ENCODE measurements around the gene RIPOR2.
A peak's percentile ranks its signal among the peaks of the same experiment; 100 is the strongest.
"Not testable (repeated sequence)": the region's sequence is repeated elsewhere in the genome, so short reads cannot be mapped to it uniquely, and the experiment has no call there.

Gene RIPOR2

DNA sequence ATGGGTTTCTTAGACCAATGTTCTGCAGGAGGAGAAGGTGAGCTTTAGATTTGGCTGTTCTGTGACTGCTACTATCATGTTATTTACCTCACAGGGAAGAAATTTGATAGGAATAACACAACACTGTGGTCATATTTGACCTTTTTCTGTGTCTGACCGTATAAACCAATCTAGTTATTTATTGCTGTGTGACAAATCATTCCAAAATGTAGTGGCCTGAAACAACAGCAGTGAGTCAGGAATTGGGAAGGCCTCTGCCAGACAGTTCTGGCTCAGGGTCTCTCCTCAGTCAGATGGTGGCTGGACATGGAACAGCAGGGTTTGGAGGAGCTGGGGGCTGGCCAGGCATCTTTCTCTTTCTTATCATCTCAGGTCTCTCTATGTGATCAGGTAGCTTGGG, 33.0 kb downstream of the RIPOR2 start:
- DNase-seq: no peak

DNA sequence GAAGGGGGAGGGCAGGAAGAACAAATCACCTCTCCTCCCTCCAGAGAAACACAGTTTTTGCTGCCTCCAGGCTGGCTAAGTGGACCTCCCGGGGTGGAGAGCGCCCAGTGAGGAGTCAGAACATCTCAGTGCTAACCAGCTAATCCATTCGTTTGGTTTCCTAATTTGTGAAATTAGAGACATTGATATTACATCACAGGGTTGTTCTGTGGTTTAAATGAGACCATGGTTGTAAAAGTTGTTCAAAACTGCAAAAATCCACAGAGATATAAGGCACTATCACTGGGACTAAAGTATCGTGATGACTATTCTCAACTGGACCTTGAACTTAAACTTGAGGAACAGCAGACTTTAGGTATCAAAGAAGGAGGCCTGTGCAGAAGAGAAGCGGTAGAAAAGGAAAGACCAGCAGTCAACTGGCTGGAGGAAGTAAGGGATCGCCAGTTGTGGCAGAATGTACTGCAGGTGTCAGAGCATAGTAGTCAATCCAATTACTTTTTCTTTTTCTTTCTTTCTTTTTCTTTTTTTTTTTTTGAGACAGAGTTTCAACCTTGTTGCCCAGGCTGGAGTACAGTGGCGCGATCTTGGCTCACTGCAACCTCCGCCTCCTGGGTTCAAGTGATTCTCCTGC, 33.9 kb downstream of the RIPOR2 start:
- no peak for DNase-seq

DNA sequence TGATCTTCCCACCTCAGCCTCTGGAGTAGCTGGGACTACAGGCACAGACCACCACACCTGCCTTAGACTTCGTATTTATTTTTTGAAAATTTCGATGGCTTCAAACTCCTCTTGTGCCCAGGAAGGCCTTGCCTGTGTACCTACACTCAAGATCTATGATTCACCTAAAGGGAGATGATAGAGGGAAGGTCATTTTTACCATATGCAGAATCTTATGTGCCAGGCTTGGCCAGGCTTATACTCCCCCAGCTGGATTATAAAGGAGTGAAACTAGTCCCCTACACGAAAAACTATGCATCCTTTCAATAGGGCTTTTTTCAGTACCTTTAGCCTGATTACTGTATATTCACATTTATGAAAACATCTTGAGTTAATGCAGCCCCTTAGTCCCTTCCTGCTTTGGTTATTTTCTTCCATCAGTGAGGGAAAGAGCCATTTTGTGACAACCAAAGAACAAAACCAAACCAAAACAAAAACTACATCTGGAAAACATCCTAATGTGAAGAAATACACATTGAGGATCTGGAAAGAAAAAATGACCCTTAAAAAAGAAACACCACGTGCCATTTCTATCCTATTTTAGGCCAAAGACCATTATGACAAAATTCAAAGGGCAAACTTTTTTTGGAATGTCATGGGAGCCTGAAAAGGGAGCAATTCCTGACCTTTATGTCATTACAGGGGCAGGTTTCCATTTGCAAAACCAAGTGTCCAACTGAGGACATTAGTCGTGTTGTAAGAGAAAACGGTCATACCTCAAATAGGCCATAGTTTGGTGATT, 34.7 kb downstream of the RIPOR2 start:
- DNase-seq: no peak

DNA sequence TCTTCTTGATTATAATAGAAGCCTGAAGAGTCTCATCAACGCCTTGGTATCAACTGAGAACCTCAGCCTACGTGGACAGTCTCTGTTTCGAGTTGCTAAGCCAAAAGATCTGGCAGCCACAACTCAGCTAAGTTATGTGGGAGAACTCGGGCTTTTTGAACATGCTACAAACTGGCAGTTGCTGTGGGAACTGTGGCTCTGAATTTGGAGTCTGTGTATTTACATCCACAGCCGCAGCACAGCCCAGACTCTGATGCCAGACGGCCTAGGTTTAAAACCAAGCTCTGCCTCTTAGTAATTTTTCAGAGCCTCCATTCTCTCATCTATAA, 35.8 kb downstream of the RIPOR2 start:
- no peak for DNase-seq

DNA sequence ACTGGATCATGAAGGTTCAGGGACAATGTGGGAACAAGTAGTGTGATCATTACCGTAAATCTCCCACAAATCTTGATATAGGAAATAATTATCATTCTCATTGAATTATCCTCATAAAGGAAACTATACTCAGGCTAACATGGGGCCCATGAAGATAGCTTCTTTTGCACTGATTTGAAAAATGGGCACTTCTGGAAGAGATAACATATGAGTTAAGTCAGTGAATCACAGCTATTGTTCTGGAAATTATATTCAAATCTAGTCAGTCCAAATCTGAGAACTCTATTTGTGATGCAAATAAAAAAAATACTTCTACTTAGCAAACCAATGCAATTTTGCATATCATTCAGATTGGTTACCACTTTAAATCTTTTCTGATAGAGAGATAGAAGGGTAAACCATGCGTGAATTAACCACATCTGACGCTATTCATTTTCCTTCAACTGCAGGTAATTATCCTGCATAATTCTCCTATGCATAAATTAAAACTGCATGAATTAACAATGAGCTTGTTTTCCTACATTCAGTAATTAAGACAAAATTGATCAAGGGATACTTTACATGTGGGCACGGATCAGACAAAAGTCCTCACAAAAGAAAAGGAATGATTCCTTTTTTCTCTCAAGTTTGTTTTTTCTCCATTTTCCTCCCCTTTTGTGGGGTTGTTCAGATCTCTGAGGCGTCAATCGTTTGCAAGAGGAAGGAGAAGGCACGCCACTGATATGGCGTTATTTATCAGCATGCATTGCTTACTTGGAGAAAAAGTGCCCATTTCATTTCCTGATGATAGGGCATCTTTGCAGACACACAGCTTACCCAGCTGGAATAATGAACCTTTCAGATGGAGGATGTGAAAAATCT, 36.4 kb downstream of the RIPOR2 start:
- no peak for DNase-seq

DNA sequence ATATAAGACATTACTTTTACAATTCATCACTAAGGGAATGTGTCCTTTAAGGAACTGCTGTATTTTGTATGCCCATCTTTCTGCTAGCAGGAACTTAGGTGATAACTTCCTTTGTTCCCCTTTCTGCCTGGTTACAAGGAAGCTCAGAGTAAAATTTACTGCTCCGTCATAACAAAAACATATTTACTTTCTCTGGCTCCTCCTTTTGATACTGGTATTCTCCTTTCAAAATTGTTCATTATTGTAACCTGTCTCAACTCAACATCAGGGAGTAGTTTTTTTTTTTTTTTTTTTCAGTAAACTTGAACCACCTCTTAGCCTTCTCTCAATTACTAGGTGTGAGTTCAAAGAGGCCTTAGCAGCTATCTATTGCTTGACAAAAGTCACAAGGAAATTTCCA, 37.1 kb downstream of the RIPOR2 start:
- no peak for DNase-seq

DNA sequence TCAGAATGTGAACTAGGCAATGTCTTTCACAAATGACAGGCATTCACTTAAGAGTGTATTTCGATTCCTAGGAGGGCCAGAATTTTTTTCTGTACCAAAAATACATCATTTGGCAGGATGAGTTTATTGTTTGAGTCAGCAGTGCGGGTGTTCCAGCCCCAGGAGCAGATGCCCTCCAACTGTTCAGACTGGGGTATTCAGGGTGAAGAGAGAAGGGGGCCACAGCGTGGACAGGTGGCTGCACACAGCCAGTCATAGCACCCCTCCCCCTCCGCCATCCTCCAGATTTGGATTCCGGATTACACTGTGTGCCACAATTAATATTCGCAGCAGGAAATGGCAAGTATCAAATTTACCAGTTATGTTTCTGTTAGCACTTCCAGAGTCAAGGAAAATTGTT, 38.6 kb downstream of the RIPOR2 start:
- DNase-seq: peak; percentile 59

DNA sequence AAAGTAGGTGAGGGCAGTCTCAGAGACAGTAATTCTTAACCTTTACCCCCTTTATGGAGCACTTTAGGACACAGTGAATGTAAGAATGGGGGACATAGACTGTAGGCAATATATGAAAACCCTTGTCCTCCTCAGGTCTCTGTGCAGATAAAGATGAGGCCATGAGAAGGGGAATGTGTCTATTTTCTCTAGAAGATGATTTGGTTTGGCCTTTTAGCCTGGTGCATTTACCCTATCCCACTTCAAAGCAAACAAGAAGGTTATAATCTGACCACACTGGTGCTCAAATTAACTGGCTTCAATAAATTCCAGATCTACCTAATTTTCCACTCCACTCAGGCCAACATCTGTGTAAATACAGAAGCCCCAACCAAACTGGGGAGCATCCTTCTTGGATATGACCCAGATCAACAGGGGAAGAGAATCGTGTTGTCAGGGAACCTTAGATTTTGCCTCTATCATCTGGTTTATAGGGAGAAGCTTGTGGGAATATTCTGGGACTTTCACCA, 42.4 kb downstream of the RIPOR2 start:
- no peak for DNase-seq

DNA sequence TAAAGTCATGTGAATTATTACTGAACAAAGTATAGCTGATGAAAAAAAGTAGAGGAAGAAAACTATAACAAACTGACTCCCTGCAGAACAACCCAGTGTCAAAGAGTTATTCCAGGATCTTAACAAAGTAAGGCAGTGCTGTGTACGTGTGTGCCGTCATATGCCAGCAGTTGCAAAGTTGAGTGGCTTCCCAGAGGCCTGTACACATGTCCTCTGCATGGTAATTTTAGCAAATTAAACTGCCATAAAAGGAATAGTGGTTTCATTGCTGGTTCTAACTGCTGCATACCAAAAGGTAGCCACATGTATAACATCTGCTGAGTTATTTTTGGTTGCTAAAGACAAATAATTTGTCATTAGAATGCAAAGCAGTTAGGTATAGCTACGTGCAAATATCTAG, 44.8 kb downstream of the RIPOR2 start:
- DNase-seq: peak; percentile 27

DNA sequence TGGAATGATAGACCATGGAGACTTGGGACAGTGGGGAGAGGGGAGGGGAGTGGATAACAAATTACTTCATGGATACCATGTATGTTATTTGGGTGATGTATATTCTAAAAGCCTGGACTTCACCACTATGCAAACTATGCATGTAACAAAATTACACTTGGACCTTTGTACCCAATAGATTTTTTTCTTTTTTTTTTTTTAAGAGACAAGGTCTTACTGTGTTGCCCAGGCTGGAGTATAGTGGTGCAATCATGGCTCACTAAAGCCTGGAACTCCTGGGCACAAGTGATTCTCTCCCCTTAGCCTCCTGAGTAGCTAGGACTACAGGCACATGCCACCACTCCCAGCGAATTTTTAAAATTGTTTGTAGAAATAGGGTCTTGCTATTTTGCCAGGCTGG, 45.3 kb downstream of the RIPOR2 start:
- DNase-seq: no peak

DNA sequence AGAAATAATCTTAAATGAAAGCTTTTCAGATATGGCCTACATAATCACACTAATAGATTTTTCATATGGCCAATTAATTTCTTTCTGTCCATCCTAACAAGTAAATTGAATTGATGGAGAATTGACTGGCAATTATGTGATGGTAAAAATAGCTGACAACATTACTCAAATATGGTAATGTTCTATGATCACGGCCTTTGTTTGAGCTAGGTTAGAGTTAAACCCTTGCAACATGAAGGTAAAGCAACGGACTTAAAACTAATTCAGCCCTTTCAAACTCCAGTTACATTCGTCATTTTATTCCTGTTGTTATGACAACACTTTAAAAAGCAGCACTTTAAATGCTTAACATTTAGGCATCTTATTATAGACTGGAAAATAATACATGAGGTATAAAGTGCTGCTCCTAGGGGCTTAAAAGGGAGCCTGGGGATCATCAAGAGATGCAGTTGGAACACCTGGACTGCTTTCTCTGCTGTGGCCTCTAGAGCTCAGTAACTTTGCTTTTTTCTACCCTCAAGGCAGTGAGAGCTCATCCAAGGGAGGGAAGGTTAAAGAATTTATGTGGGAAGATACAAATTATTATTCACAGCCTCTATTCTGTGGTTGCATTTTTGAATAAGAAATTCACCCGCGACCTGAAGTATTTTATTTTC, 46.9 kb downstream of the RIPOR2 start:
- no peak for DNase-seq

DNA sequence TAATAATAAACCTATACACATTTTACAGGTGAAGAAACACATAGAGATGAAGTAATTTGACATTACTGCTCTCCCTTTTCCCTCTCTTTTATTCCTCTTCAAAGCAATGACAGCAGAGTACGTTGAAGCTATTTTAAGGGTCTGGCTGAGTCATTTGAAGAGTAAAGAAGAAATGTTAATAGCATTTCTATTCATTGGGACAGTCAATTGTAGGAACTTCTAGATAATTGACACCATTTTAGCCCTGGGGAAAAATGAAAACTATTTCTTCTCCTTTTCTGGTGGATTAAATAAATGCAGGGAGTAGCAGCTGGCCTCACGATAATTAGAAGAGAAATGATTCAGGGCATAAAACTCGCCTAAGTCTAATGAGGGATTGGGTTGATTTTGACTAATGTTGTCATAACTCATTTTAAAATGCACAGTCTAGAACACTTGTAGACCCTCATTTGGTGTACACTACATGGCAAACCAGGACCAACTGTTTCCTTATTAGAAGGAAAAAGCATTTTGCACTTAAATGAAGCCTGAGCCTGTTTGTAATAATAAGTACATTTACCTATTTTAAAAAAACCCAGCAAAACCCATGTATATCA, 48.1 kb downstream of the RIPOR2 start:
- peak; percentile 13 for DNase-seq

DNA sequence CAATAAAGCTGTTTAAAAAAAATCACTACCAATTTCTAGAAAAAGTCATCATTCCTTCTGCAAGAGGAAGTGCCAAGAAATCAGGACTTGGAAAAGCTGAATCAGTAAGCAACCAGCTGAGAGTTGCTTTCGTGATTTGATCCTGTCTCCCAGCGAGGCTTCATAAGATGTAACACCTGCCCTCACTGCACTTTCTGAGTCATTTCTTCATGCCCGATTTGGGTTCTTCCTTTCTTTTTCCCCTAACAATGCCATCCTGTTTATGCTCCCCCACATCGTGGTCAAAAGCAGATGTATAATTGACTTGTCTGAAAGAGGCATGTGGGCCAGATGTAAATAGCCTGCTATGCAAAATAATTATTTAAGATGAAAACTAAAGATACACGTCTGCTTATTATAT, 52.1 kb downstream of the RIPOR2 start:
- no peak for DNase-seq

DNA sequence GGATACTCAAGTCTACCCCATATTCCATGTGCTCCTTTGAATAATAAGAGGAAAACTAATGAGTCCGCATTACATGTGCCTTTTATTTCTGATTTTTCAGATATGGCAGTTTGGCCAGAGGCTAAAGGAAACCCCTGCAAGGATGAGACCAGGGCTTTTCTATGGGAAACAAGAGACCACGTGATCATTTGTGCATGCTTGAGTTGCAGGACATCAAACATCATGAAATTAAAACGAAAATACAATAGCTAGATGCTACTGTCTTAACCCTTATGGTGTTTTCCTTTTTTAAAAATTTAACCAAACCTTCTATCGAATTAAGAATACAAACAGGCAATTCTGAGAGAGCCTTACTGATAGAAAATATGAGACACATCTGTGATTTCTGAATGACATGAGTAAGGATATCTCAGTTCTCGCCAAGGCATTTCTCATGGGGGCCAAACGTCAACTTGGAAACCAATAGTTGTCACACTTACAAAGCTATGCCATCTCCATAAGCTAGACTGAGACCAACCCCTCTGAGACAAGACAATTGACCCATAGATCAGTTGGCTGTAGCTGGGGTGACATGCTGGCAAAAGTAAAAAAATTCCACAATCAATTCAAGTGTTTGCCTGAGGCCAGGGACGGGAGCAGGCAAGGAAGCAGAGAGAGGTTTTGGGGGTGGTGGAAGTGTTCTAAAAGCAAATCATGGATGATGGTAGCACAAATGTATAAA, 52.8 kb downstream of the RIPOR2 start:
- no peak for DNase-seq

DNA sequence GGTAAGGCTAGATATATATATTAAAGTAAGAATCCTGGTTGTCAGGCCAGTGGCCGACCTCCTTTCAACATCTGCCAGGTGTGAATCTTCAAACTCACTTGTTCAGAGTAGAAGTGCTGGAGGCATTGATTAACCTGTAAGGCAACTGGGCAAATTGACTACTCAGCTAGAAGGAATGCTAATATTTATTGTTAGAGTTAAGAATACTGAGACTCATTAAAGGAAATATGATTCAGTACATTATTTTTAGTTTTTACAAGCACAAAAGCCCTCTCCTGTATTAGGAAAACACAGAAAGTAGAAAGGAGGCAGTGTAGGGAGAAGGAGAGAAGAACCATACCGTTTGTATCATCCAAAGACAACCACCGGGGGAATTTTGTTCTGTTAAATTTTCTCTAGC, 53.5 kb downstream of the RIPOR2 start:
- DNase-seq: no peak

DNA sequence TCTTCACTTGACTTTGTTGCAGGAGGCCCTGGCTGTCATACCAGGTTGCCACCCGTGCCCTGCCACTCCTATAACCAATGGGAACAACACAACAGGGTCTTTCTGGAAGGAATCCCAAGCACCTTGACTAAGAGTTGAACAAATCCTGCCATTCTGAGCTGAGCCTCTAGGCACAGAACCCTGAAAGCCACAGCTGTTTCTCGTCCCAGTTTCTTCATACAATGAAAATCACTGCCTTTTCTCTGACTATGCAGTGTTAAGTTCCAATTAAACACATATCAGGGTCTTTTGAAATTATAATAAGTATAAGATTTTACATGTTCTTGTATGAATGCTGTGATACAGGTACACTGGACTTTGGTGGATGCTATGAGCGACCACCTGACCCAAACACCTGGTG, 54.4 kb downstream of the RIPOR2 start:
- no peak for DNase-seq

DNA sequence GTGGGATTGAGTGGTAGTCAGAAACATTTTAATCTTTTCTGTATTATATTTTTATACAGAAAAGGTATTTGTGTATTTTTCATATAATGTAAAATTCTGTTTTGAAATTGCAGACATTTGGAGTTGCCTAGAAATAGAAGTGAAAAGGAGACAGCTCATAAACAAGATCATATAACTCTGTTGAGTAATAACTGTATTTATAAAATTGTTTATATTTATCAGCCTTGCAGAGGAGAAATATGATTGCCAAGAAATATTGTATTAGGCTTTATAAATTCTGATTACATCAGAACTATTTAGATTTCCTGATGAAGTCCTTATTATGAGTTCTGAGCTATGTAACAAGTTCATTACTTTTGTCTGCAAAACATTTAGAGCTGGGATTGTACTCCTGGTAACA, 55.3 kb downstream of the RIPOR2 start:
- DNase-seq: no peak

DNA sequence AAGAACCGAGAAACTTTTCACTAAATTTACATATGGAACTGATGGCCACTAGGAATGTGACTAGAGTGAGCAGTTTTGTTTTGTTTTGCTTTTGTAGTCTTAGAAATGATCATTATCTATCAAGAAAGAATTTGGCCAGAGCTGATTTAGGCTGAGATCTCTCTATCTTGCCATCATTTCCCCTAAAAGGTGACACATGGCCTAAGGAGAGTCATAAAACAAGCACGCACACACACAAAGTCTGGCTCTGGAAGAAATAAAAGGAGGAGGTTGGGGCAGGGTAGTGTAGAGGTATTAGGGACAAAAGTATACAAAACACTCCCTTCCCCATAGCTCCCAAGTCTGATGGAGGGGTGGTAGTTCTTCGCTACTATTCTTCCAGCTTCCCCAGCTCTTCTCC, 56.4 kb downstream of the RIPOR2 start:
- DNase-seq: no peak

DNA sequence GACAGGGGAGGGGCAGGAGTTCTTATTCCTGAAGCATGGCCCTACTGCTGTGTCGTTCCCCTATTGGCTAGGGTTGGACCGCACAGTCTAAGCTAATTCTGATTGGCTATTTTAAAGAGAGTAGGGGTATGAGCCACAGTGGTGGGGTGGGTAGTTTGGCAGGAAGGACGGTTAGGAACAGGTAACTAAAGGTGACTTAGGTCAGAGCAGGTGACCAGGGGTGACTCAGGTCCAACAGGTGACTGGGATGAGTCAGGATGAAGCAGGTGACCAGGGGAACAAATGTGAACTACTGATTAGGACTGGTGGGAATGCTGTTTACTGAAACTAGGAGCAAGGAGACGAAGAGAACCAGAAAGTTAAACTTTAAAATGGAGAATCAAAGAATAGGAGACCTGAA, 58.0 kb downstream of the RIPOR2 start:
- not testable (repeated sequence) for DNase-seq

DNA sequence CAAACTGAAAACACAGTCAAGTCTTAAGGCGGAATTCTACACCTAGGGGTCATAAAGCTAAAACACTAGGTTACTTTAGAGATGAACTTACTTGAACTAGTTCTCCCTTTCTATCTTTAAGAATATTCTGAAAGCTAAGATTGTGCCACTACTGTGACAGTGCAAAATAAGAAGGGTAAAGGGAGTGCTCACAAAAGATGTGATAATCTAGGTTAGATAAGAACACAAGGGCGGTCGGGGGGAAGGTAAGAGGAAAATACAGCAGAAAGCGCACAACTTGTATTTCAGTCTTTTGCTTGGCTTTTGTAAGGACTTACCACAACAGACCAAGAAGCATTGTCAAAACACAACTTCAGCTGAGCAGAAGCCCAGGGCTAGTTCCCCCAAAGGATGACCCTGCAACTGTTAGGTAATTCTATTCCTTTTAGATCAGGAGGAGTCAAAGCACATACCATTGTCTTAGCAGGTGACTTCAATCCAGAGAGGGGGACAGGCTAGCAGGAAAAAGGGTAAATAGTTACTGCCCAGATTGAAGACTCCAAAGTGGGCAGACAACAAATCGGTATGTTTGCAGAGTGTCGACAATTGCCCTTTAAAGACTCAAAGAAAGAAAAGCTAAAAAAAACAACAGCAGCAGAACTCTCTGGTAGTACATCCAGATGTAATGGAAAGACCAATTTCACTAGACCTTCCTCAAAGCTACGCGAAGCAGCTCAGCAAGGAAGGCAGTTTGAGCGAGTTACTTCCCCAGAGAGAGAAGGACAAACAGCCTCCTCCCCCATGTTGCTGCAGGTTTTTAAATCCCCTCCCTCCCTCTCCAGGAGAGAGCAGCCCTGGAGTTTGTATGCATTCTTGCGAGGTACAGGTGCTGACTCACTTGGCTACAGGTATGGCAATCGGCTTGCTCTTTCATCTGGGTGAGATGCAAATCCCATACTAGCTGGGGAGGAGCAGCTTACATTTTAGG, 59.0 kb downstream of the RIPOR2 start:
- DNase-seq: no peak

DNA sequence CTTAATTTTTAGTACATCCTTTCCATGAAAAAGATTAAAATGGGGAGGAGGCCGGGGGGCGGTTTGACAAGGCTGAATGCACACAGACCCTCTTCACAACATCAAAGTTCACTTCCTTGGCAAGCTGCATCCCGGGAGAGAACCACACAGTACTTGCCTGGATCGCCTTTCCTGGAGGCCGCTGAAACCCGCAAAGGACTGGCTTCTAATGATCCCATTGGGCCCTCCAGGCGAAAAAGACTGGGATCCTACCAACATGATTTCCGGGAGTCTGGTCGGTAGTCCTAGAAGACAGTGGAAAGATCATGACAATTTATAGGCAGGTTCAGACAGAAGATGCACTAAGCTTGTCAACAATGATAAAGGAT, 60.2 kb downstream of the RIPOR2 start:
- DNase-seq: no peak

Data from NCI-H1694 (cell line).